ENCODE results near the gene PHF8. TPM values are rescaled to one million over a fixed set of nuclear protein-coding genes. Genes with fewer than 3 reads are reported as not detected.

PHF8 gene
- total RNA-seq, 2 donors from 2014 or later = 21.4 to 31.0 TPM

DNA sequence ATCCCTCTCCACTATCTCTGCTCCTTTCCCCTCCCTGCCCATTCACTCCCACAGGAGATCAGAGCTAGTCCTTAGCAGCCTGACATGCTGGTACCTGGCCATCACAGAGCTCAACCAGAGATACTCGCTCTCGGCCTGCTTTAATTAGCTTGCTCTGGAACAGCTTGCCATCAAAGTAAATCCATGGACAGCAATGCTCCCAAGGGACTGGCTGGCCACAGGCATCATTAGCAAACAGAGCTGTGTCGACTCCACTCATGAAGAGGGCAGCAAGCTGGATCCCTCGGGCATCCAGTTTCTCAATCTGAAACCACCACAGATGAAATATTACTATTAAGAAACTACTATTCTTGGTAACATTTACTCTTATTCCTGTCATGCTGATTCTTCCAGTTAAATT is 43.4 kb upstream of the PHF8 start:
- Histone ChIP-seq H3K4me1 (no peaks in the 10 kb centered on the region), H3K27ac (no peak overlapping the region), H3K9ac (ENCODE audit: low read depth in 2 of 2, low read length in 2 of 2) (no peak overlapping the region), H3K9me3 (no peaks in the 10 kb centered on the region), H3K4me3 (no peak overlapping the region), H3K36me3 (no peaks in the 10 kb centered on the region), H3K27me3 (no peaks in the 10 kb centered on the region)
- intact Hi-C loops (cut with DNase I) = no loop called here
- DNase-seq = no peak
- TF ChIP-seq, protein P1, sequence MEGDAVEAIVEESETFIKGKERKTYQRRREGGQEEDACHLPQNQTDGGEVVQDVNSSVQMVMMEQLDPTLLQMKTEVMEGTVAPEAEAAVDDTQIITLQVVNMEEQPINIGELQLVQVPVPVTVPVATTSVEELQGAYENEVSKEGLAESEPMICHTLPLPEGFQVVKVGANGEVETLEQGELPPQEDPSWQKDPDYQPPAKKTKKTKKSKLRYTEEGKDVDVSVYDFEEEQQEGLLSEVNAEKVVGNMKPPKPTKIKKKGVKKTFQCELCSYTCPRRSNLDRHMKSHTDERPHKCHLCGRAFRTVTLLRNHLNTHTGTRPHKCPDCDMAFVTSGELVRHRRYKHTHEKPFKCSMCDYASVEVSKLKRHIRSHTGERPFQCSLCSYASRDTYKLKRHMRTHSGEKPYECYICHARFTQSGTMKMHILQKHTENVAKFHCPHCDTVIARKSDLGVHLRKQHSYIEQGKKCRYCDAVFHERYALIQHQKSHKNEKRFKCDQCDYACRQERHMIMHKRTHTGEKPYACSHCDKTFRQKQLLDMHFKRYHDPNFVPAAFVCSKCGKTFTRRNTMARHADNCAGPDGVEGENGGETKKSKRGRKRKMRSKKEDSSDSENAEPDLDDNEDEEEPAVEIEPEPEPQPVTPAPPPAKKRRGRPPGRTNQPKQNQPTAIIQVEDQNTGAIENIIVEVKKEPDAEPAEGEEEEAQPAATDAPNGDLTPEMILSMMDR (IDR thresholded peaks at IDR 0.05) = no peak

DNA sequence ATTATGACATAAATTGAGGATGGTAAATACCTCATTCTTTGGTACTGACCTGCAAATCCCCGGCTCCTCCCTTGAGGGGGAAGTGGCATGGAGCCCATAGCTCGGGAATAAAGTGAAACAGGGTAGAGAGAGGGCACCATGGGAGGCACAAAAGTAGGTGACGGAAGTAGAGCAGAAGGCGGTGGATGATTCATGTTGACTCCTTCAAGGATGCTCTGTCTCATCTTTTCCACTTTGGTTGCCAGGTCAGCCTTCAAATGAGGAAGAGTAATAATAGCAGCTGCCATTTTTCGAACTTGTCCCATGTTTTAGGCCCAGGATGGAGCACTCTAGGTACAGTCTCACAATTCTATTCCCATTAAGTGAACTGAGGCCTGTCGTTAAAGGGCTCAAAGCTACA is 41.4 kb upstream of the PHF8 start:
- intact Hi-C loops (cut with DNase I) = no loop called here

DNA sequence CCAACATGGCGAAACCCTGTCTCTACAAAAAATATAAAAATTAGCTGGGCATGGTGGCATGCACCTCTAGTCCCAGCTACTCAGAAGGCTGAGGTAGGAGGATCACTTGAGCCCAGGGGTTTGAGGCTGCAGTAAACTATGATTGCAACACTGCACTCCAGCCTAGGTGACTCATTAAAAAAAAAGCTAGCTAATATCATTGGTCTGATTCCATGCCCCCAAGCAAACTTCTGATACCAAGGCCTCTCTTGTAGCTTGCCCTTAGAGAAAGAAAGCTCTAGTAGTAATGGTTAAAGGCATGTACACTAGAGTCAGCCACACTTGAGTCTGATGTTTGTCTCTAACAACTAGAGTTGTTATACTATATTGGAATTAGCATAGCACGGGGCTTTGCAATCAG is 32.6 kb upstream of the PHF8 start:
- Histone ChIP-seq H3K4me3 (no peak overlapping the region), H3K27me3 (no peaks in the 10 kb centered on the region), H3K9ac (ENCODE audit: low read depth in 2 of 2, low read length in 2 of 2) (no peak overlapping the region), H3K27ac (no peak overlapping the region), H3K36me3 (no peaks in the 10 kb centered on the region), H3K9me3 (no peaks in the 10 kb centered on the region), H3K4me1 (no peaks in the 10 kb centered on the region)
- no peak for DNase-seq
- TF ChIP-seq, protein P1 (IDR thresholded peaks at IDR 0.05) = no peak
- intact Hi-C loops (cut with DNase I) = no loop called here

More for the DNA sequence above, 41.4 kb upstream of the PHF8 start:
- DNase-seq = no peak
- no peak overlapping the region for H3K9ac ChIP-seq (ENCODE audit: low read depth in 2 of 2, low read length in 2 of 2)
- no peaks in the 10 kb centered on the region for H3K9me3 ChIP-seq
- no peaks in the 10 kb centered on the region for H3K27me3 ChIP-seq
- no peaks in the 10 kb centered on the region for H3K4me1 ChIP-seq
- no peak overlapping the region for H3K27ac ChIP-seq
- H3K36me3 ChIP-seq = no peaks in the 10 kb centered on the region
- TF ChIP-seq, protein P1 (IDR thresholded peaks at IDR 0.05) = no peak
- no peak overlapping the region for H3K4me3 ChIP-seq

DNA sequence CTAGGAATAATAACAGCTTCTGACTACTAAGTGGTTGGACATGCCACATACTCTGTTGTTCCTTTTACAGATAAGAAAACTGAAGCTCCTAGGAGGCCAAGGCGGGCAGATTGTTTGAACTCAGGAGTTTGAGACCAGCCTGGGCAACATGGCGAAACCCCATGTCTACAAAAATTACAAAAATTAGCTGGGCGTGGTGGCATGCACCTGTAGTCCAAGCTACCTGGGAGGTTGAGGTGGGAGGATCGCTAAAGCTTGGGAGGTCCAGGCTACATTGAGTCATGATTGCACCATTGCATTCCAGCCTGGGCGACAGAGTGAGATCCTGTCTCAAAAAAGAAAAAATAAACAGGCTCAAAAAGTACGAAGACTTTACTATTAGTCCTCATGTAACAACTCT is 30.6 kb upstream of the PHF8 start:
- no peaks in the 10 kb centered on the region for H3K4me1 ChIP-seq
- no peak for DNase-seq
- TF ChIP-seq, protein P1 (IDR thresholded peaks at IDR 0.05) = no peak
- no peaks in the 10 kb centered on the region for H3K9me3 ChIP-seq
- H3K27ac ChIP-seq = no peak overlapping the region
- no peak overlapping the region for H3K9ac ChIP-seq (ENCODE audit: low read depth in 2 of 2, low read length in 2 of 2)
- H3K27me3 ChIP-seq = no peaks in the 10 kb centered on the region
- no peak overlapping the region for H3K4me3 ChIP-seq
- H3K36me3 ChIP-seq = no peaks in the 10 kb centered on the region
- intact Hi-C loops (cut with DNase I) = no loop called here

DNA sequence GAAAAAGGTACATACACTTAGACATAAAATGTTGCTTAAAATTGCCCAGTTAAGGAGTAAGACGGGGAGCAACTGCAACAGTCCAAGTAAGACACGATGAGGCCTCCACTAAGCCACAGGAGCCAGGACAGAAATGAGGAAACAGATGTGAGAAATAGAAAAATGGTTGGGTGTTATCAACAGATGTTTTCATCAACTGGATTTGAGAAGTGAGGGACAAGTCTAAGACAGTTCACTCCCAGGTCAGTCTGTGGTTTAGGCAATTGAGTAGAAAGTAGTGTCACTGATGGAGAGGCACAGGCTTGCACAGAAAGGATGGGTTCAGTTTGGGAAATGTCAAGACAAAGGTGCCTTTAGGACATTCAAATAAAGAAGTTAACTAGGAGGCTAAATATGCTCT is 23.5 kb upstream of the PHF8 start:
- Histone ChIP-seq H3K9me3 (no peaks in the 10 kb centered on the region), H3K27ac (no peak overlapping the region), H3K4me3 (no peak overlapping the region), H3K4me1 (no peaks in the 10 kb centered on the region), H3K27me3 (no peaks in the 10 kb centered on the region), H3K36me3 (no peaks in the 10 kb centered on the region), H3K9ac (ENCODE audit: low read depth in 2 of 2, low read length in 2 of 2) (no peak overlapping the region)
- no peak for DNase-seq
- intact Hi-C loops (cut with DNase I) = no loop called here
- TF ChIP-seq, protein P1 (IDR thresholded peaks at IDR 0.05) = no peak

DNA sequence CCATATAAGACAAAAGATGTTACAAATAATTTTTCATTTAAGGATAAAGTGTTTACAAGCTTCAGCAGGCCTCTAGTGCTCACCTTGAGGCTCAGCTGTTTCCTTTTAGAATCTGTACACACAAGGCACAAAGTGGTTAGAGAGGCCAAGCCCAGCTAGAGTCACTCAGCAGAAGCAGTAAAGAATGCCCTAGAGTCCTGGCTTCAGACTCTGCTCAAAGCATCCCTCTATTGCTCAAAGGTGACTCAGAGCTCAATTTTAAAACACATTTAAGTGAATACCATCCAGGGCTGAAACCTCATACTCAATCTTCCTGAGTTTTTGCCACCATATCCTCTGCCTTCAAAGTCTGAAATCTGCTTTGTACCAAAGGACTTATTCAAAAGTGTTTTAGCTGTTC is 22.6 kb upstream of the PHF8 start:
- DNase-seq = no peak
- no peak overlapping the region for H3K27ac ChIP-seq
- no peaks in the 10 kb centered on the region for H3K27me3 ChIP-seq
- no peak overlapping the region for H3K4me3 ChIP-seq
- H3K9me3 ChIP-seq = no peaks in the 10 kb centered on the region
- TF ChIP-seq, protein P1 (IDR thresholded peaks at IDR 0.05) = no peak
- no peak overlapping the region for H3K9ac ChIP-seq (ENCODE audit: low read depth in 2 of 2, low read length in 2 of 2)
- no peaks in the 10 kb centered on the region for H3K4me1 ChIP-seq
- intact Hi-C loops (cut with DNase I) = no loop called here
- no peaks in the 10 kb centered on the region for H3K36me3 ChIP-seq
